ENCODE data around the gene SLC2A13. TPM values are rescaled to one million over a fixed set of nuclear protein-coding genes. Genes with fewer than 3 reads are reported as not detected.
A peak's percentile ranks its signal among the peaks of the same experiment; 100 is the strongest.

SLC2A13 gene
- total and polyA plus RNA-seq, 2 donors (not counting 1 experiment from before 2014, with no cell fraction given): 5.4 to 10.2 TPM

GRCh38 chr12:39835517-39836489 is 270.1 kb downstream of the SLC2A13 start:
- H3K4me3 ChIP-seq (replicated peaks in 1 of 4; ENCODE audit: control extremely low read depth in 1 of 4, insufficient read depth in 1 of 4, low read depth in 3 of 4, low read length in 4 of 4): no peak overlapping the region
- no peaks in the 10 kb centered on the region for H3K79me2 ChIP-seq (ENCODE audit: control insufficient read depth, insufficient read depth, low read length)
- H3K36me3 ChIP-seq (ENCODE audit: control insufficient read depth, insufficient read depth, low read length): no peaks in the 10 kb centered on the region
- H3K27ac ChIP-seq (ENCODE audit: insufficient read depth, low read length): no peak overlapping the region
- H2AFZ ChIP-seq (ENCODE audit: low read length): no peak overlapping the region
- H3K9me3 ChIP-seq (ENCODE audit: control insufficient read depth, insufficient read depth, low read depth, low read length): no peaks in the 10 kb centered on the region
- DNase-seq (ENCODE audit: low read depth in 2 of 2): no peak
- TF ChIP-seq EZH2 (IDR thresholded peaks at IDR 0.05; ENCODE audit: low read length, missing control alignments) (no peak), CTCF (conservative IDR thresholded peaks at IDR 0.05 in 1 of 2, IDR thresholded peaks at IDR 0.05 in 1 of 2; ENCODE audit: low read depth in 1 of 2, low read length in 2 of 2) (no peak)
- no peak overlapping the region for H3K9ac ChIP-seq (ENCODE audit: insufficient read depth, low read length)
- H3K27me3 ChIP-seq (ENCODE audit: control insufficient read depth, insufficient read depth, low read length): no peaks in the 10 kb centered on the region
- H3K4me1 ChIP-seq (ENCODE audit: control insufficient read depth, extremely low read depth, insufficient read depth, low read length): no peaks in the 10 kb centered on the region
- no peaks in the 10 kb centered on the region for H4K20me1 ChIP-seq (ENCODE audit: control insufficient read depth, extremely low read depth, insufficient read depth, low read length)
- no peak overlapping the region for H3K4me2 ChIP-seq (ENCODE audit: extremely low read depth, insufficient read depth, low read length)

- Histone ChIP-seq H3K4me2 (ENCODE audit: extremely low read depth, insufficient read depth, low read length) (no peak overlapping the region), H3K79me2 (ENCODE audit: control insufficient read depth, insufficient read depth, low read length) (no peaks in the 10 kb centered on the region), H3K27me3 (ENCODE audit: control insufficient read depth, insufficient read depth, low read length) (no peaks in the 10 kb centered on the region), H3K4me1 (ENCODE audit: control insufficient read depth, extremely low read depth, insufficient read depth, low read length) (no peaks in the 10 kb centered on the region), H3K9ac (ENCODE audit: insufficient read depth, low read length) (no peak overlapping the region), H3K27ac (ENCODE audit: insufficient read depth, low read length) (no peak overlapping the region), H3K36me3 (ENCODE audit: control insufficient read depth, insufficient read depth, low read length) (no peaks in the 10 kb centered on the region), H4K20me1 (ENCODE audit: control insufficient read depth, extremely low read depth, insufficient read depth, low read length) (no peaks in the 10 kb centered on the region), H3K4me3 (replicated peaks in 1 of 4; ENCODE audit: control extremely low read depth in 1 of 4, insufficient read depth in 1 of 4, low read depth in 3 of 4, low read length in 4 of 4) (no peak overlapping the region), H3K9me3 (ENCODE audit: control insufficient read depth, insufficient read depth, low read depth, low read length) (no peaks in the 10 kb centered on the region), H2AFZ (ENCODE audit: low read length) (no peak overlapping the region)
- DNase-seq (ENCODE audit: low read depth in 2 of 2): peak in 1 of 2 donors; percentile 59
- no peak for TF ChIP-seq CTCF (conservative IDR thresholded peaks at IDR 0.05 in 1 of 2, IDR thresholded peaks at IDR 0.05 in 1 of 2; ENCODE audit: low read depth in 1 of 2, low read length in 2 of 2)
- no peak for TF ChIP-seq EZH2 (IDR thresholded peaks at IDR 0.05; ENCODE audit: low read length, missing control alignments)
Measured at GRCh38 chr12:39831587-39832315, 274.1 kb downstream of the SLC2A13 start.

- Histone ChIP-seq H3K27ac (ENCODE audit: insufficient read depth, low read length) (no peak overlapping the region), H2AFZ (ENCODE audit: low read length) (no peak overlapping the region), H3K79me2 (ENCODE audit: control insufficient read depth, insufficient read depth, low read length) (no peaks in the 10 kb centered on the region), H3K4me2 (ENCODE audit: extremely low read depth, insufficient read depth, low read length) (no peak overlapping the region), H3K27me3 (ENCODE audit: control insufficient read depth, insufficient read depth, low read length) (no peaks in the 10 kb centered on the region), H3K4me3 (replicated peaks in 1 of 4; ENCODE audit: control extremely low read depth in 1 of 4, insufficient read depth in 1 of 4, low read depth in 3 of 4, low read length in 4 of 4) (no peak overlapping the region), H3K9me3 (ENCODE audit: control insufficient read depth, insufficient read depth, low read depth, low read length) (no peaks in the 10 kb centered on the region), H3K9ac (ENCODE audit: insufficient read depth, low read length) (no peak overlapping the region), H3K36me3 (ENCODE audit: control insufficient read depth, insufficient read depth, low read length) (no peaks in the 10 kb centered on the region), H4K20me1 (ENCODE audit: control insufficient read depth, extremely low read depth, insufficient read depth, low read length) (no peaks in the 10 kb centered on the region), H3K4me1 (ENCODE audit: control insufficient read depth, extremely low read depth, insufficient read depth, low read length) (no peaks in the 10 kb centered on the region)
- DNase-seq (ENCODE audit: low read depth in 2 of 2): peak in 1 of 2 donors; percentile 8
- TF ChIP-seq EZH2 (IDR thresholded peaks at IDR 0.05; ENCODE audit: low read length, missing control alignments) (no peak), CTCF (conservative IDR thresholded peaks at IDR 0.05 in 1 of 2, IDR thresholded peaks at IDR 0.05 in 1 of 2; ENCODE audit: low read depth in 1 of 2, low read length in 2 of 2) (no peak)
Measured at GRCh38 chr12:39830852-39831520, 274.9 kb downstream of the SLC2A13 start.
